ENCODE data around the gene LYRM4. TPM values are rescaled to one million over a fixed set of nuclear protein-coding genes. Genes with fewer than 3 reads are reported as not detected.

Gene LYRM4
- total and polyA plus RNA-seq, 12 donors, result 18.3 to 33.0 (median 24.5) TPM

GRCh38 chr6:5108536-5109150, 152.1 kb downstream of the LYRM4 start:
- Histone ChIP-seq H3K36me3 (peaks cover 0 to 25% (median 0%) of the 10 kb centered on the region in 9 donors), H3K9me3 (no peaks in the 10 kb centered on the region), H3K4me3 (no peak overlapping the region), H3K27me3 (no peaks in the 10 kb centered on the region), H3K27ac (peak overlapping the region in 9 of 10 donors; percentile 60 to 94 (median 78)), H3K4me1 (peaks cover 0 to 30% (median 8%) of the 10 kb centered on the region in 9 donors)
- peak in 5 of 8 donors; percentile 21 to 45 (median 36) for ATAC-seq
- intact Hi-C loops (cut with DNase I), result loop anchor here in 1 of 10 donors (2.0 kb wide), 1 partner anchor 28 kb away; no protein-coding TSS in a partner anchor
- no peak for DNase-seq
- 75 to 76% methylated on average over 6 of the region's 6 CpGs for WGBS, 2 donors
- TF ChIP-seq, protein P1, sequence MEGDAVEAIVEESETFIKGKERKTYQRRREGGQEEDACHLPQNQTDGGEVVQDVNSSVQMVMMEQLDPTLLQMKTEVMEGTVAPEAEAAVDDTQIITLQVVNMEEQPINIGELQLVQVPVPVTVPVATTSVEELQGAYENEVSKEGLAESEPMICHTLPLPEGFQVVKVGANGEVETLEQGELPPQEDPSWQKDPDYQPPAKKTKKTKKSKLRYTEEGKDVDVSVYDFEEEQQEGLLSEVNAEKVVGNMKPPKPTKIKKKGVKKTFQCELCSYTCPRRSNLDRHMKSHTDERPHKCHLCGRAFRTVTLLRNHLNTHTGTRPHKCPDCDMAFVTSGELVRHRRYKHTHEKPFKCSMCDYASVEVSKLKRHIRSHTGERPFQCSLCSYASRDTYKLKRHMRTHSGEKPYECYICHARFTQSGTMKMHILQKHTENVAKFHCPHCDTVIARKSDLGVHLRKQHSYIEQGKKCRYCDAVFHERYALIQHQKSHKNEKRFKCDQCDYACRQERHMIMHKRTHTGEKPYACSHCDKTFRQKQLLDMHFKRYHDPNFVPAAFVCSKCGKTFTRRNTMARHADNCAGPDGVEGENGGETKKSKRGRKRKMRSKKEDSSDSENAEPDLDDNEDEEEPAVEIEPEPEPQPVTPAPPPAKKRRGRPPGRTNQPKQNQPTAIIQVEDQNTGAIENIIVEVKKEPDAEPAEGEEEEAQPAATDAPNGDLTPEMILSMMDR (IDR thresholded peaks at IDR 0.05), result no peak

DNA sequence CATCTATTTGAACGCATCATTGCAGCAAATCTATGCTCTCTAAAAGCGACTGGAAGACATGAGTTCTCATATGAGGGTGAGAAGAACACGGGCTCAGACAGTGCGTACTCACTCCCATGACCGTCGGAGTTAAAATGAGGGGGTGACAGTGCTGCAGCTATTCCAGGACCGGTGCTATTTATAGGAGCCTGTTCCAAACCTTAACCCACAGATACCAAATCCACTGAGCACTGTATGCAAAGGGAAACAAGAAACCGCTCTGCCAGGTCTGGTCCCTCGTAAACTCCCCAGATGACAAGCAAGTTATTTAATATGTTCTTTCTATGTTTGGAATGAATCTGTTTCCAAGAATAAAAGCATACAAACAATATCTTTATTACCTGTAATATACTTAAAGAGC, 152.7 kb downstream of the LYRM4 start:
- ATAC-seq (peak; percentile 69 to 95 (median 88)), DNase-seq (peak in 1 of 2 donors; percentile 57)
- peak overlapping the region in 9 of 10 donors; percentile 65 to 94 (median 80) for H3K27ac ChIP-seq
- TF ChIP-seq, protein P1 (IDR thresholded peaks at IDR 0.05), result no peak
- no peaks in the 10 kb centered on the region for H3K9me3 ChIP-seq
- intact Hi-C loops (cut with DNase I), result loop anchor here in 1 of 10 donors (2.0 kb wide), 1 partner anchor 27 kb away; no protein-coding TSS in a partner anchor
- peak overlapping the region in 2 of 10 donors; percentile 12 to 22 for H3K4me3 ChIP-seq
- peaks cover 0 to 34% (median 12%) of the 10 kb centered on the region in 9 donors for H3K4me1 ChIP-seq
- no peaks in the 10 kb centered on the region for H3K27me3 ChIP-seq
- H3K36me3 ChIP-seq, result peaks cover 0 to 25% (median 0%) of the 10 kb centered on the region in 9 donors
- 51 to 57% methylated on average over 9 of the region's 9 CpGs for WGBS, 2 donors

- H3K27me3 ChIP-seq, result no peaks in the 10 kb centered on the region
- H3K4me3 ChIP-seq, result peak overlapping the region in 2 of 10 donors; percentile 12 to 22
- TF ChIP-seq, protein P1 (IDR thresholded peaks at IDR 0.05), result no peak
- H3K4me1 ChIP-seq, result peaks cover 0 to 34% (median 14%) of the 10 kb centered on the region in 9 donors
- peak overlapping the region in 9 of 10 donors; percentile 65 to 94 (median 80) for H3K27ac ChIP-seq
- H3K36me3 ChIP-seq, result peaks cover 0 to 25% (median 0%) of the 10 kb centered on the region in 9 donors
- no peaks in the 10 kb centered on the region for H3K9me3 ChIP-seq
- ATAC-seq (peak; percentile 54 to 88 (median 78)), DNase-seq (peak in 1 of 2 donors; percentile 62)
- intact Hi-C loops (cut with DNase I), result no loop called here
- 64 to 69% methylated on average over 10 of the region's 10 CpGs for WGBS, 2 donors
Measured at GRCh38 chr6:5107341-5107740, 153.4 kb downstream of the LYRM4 start.

GRCh38 chr6:5105146-5105545, 155.6 kb downstream of the LYRM4 start:
- DNase-seq, result no peak

More at GRCh38 chr6:5105146-5105545, 155.6 kb downstream of the LYRM4 start:
- Histone ChIP-seq H3K27me3 (no peaks in the 10 kb centered on the region), H3K36me3 (peaks cover 0 to 15% (median 0%) of the 10 kb centered on the region in 9 donors), H3K4me3 (no peak overlapping the region), H3K4me1 (peaks cover 0 to 30% (median 12%) of the 10 kb centered on the region in 9 donors), H3K9me3 (no peaks in the 10 kb centered on the region), H3K27ac (no peak overlapping the region)
- TF ChIP-seq, protein P1 (IDR thresholded peaks at IDR 0.05), result no peak
- 95 to 96% methylated on average over 10 of the region's 10 CpGs for WGBS, 2 donors
- intact Hi-C loops (cut with DNase I), result no loop called here
- no peak for ATAC-seq

Data from heart right ventricle (tissue), 16 donors.